Measurements from ENCODE around the gene AFF3. TPM values are rescaled to one million over a fixed set of nuclear protein-coding genes. Genes with fewer than 3 reads are reported as not detected.

AFF3 gene
- total and polyA plus RNA-seq, 9 donors = 2.4 to 7.2 (median 3.7) TPM

DNA sequence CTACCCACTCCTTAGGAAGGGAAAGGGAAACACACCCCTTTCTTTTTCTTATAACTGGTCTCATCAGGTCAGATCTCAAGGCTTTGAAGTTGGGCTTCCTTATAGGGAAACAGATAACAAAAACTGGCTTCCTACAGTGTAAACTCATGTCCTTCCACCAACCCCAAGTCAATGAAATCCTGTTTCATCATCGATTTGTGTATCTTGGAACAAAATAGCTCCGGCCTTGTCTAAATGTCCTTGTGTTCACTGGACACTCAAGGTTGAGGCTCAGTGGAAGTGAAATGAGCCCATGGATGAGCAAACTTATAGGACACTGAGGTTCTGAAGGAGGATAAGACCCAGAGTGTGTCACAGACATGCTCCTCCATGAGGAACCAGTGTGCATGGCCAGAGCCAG lies 496.4 kb downstream of the AFF3 start:
- DNase-seq = no peak
- Histone ChIP-seq H3K4me1 (ENCODE audit: control insufficient read depth, insufficient read depth, low read length) (peaks cover 23% of the 10 kb centered on the region), H3K9me3 (replicated peaks; ENCODE audit: control insufficient read depth, low read depth, low read length) (no peaks in the 10 kb centered on the region), H3K27ac (ENCODE audit: low read length) (no peak overlapping the region), H3K4me3 (ENCODE audit: low read length) (no peak overlapping the region), H3K27me3 (ENCODE audit: control insufficient read depth, insufficient read depth, low read length) (no peaks in the 10 kb centered on the region), H3K36me3 (ENCODE audit: control insufficient read depth, insufficient read depth, low read length) (no peaks in the 10 kb centered on the region)
- 100% methylated on average over 1 of the region's 2 CpGs for WGBS (ENCODE audit: insufficient coverage)

GRCh38 chr2:99644419-99644787 lies 498.0 kb downstream of the AFF3 start:
- Histone ChIP-seq H3K36me3 (ENCODE audit: control insufficient read depth, insufficient read depth, low read length) (no peaks in the 10 kb centered on the region), H3K4me3 (ENCODE audit: low read length) (no peak overlapping the region), H3K4me1 (ENCODE audit: control insufficient read depth, insufficient read depth, low read length) (peaks cover 31% of the 10 kb centered on the region), H3K27ac (ENCODE audit: low read length) (no peak overlapping the region), H3K9me3 (replicated peaks; ENCODE audit: control insufficient read depth, low read depth, low read length) (no peaks in the 10 kb centered on the region), H3K27me3 (ENCODE audit: control insufficient read depth, insufficient read depth, low read length) (no peaks in the 10 kb centered on the region)
- 83% methylated on average over 1 of the region's 5 CpGs for WGBS (ENCODE audit: insufficient coverage)
- DNase-seq = peak; percentile 65

- WGBS (ENCODE audit: insufficient coverage) = 66% methylated on average over 4 of the region's 9 CpGs
- H3K36me3 ChIP-seq (ENCODE audit: control insufficient read depth, insufficient read depth, low read length) = no peaks in the 10 kb centered on the region
- H3K4me1 ChIP-seq (ENCODE audit: control insufficient read depth, insufficient read depth, low read length) = peaks cover 31% of the 10 kb centered on the region
- H3K27ac ChIP-seq (ENCODE audit: low read length) = no peak overlapping the region
- no peaks in the 10 kb centered on the region for H3K9me3 ChIP-seq (replicated peaks; ENCODE audit: control insufficient read depth, low read depth, low read length)
- no peak overlapping the region for H3K4me3 ChIP-seq (ENCODE audit: low read length)
- no peaks in the 10 kb centered on the region for H3K27me3 ChIP-seq (ENCODE audit: control insufficient read depth, insufficient read depth, low read length)
- DNase-seq = no peak
Observed at GRCh38 chr2:99643787-99644418, 498.5 kb downstream of the AFF3 start.

GRCh38 chr2:99641999-99642398 lies 500.4 kb downstream of the AFF3 start:
- H3K27me3 ChIP-seq (ENCODE audit: control insufficient read depth, insufficient read depth, low read length) = no peaks in the 10 kb centered on the region
- peaks cover 37% of the 10 kb centered on the region for H3K4me1 ChIP-seq (ENCODE audit: control insufficient read depth, insufficient read depth, low read length)
- no peak for DNase-seq
- no peak overlapping the region for H3K4me3 ChIP-seq (ENCODE audit: low read length)
- no peaks in the 10 kb centered on the region for H3K36me3 ChIP-seq (ENCODE audit: control insufficient read depth, insufficient read depth, low read length)
- no peaks in the 10 kb centered on the region for H3K9me3 ChIP-seq (replicated peaks; ENCODE audit: control insufficient read depth, low read depth, low read length)
- no CpG with 5 or more reads among the region's 4 CpGs for WGBS (ENCODE audit: insufficient coverage)
- no peak overlapping the region for H3K27ac ChIP-seq (ENCODE audit: low read length)

DNA sequence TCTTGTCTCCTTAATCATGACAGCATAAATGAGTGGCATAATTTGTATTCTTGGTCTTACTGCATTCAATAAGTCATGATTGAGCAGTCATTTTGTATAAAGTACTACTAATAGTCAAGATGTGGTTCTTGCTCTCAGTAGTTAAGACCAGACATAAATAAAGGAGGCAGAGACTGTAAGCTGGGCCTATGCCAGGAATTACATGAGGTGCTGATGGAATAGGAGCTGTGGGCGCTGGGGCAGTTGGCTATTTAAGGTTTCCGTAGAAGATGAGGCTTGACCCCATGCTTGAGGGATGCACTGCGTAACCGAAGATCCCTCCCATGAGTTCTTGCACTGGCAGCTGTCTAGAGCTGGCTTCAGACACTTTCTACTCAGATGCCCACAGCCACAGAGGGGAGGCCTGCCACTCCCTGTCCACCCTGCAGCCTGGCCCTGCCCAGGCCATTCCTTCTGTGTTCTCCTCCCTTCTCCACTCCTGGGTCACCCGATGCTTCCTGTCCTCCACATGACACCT lies 501.7 kb downstream of the AFF3 start:
- H3K4me1 ChIP-seq (ENCODE audit: control insufficient read depth, insufficient read depth, low read length) = peaks cover 50% of the 10 kb centered on the region
- no peaks in the 10 kb centered on the region for H3K9me3 ChIP-seq (replicated peaks; ENCODE audit: control insufficient read depth, low read depth, low read length)
- WGBS (ENCODE audit: insufficient coverage) = 77% methylated on average over 4 of the region's 5 CpGs
- DNase-seq = peak; percentile 69
- no peak overlapping the region for H3K4me3 ChIP-seq (ENCODE audit: low read length)
- no peaks in the 10 kb centered on the region for H3K36me3 ChIP-seq (ENCODE audit: control insufficient read depth, insufficient read depth, low read length)
- no peaks in the 10 kb centered on the region for H3K27me3 ChIP-seq (ENCODE audit: control insufficient read depth, insufficient read depth, low read length)
- peak overlapping the region; percentile 42 for H3K27ac ChIP-seq (ENCODE audit: low read length)

GRCh38 chr2:99638791-99639190 lies 503.6 kb downstream of the AFF3 start:
- Histone ChIP-seq H3K4me1 (ENCODE audit: control insufficient read depth, insufficient read depth, low read length) (peaks cover 46% of the 10 kb centered on the region), H3K4me3 (ENCODE audit: low read length) (no peak overlapping the region), H3K27me3 (ENCODE audit: control insufficient read depth, insufficient read depth, low read length) (no peaks in the 10 kb centered on the region), H3K9me3 (replicated peaks; ENCODE audit: control insufficient read depth, low read depth, low read length) (no peaks in the 10 kb centered on the region), H3K36me3 (ENCODE audit: control insufficient read depth, insufficient read depth, low read length) (no peaks in the 10 kb centered on the region), H3K27ac (ENCODE audit: low read length) (no peak overlapping the region)
- WGBS (ENCODE audit: insufficient coverage) = 20% methylated on average over 1 of the region's 4 CpGs
- DNase-seq = no peak

- Histone ChIP-seq H3K4me3 (ENCODE audit: low read length) (no peak overlapping the region), H3K27ac (ENCODE audit: low read length) (no peak overlapping the region), H3K9me3 (replicated peaks; ENCODE audit: control insufficient read depth, low read depth, low read length) (peaks cover 2% of the 10 kb centered on the region), H3K4me1 (ENCODE audit: control insufficient read depth, insufficient read depth, low read length) (peaks cover 39% of the 10 kb centered on the region), H3K27me3 (ENCODE audit: control insufficient read depth, insufficient read depth, low read length) (no peaks in the 10 kb centered on the region), H3K36me3 (ENCODE audit: control insufficient read depth, insufficient read depth, low read length) (no peaks in the 10 kb centered on the region)
- WGBS (ENCODE audit: insufficient coverage) = no CpG with 5 or more reads among the region's 7 CpGs
- no peak for DNase-seq
Observed at GRCh38 chr2:99637159-99637697, 505.2 kb downstream of the AFF3 start.

- Histone ChIP-seq H3K9me3 (replicated peaks; ENCODE audit: control insufficient read depth, low read depth, low read length) (peaks cover 2% of the 10 kb centered on the region), H3K27me3 (ENCODE audit: control insufficient read depth, insufficient read depth, low read length) (no peaks in the 10 kb centered on the region), H3K36me3 (ENCODE audit: control insufficient read depth, insufficient read depth, low read length) (no peaks in the 10 kb centered on the region), H3K4me1 (ENCODE audit: control insufficient read depth, insufficient read depth, low read length) (peaks cover 39% of the 10 kb centered on the region), H3K4me3 (ENCODE audit: low read length) (no peak overlapping the region), H3K27ac (ENCODE audit: low read length) (peak overlapping the region; percentile 56)
- WGBS (ENCODE audit: insufficient coverage) = 21% methylated on average over 18 of the region's 19 CpGs
- DNase-seq = peak; percentile 87
Observed at GRCh38 chr2:99636144-99637034, 506.0 kb downstream of the AFF3 start.

GRCh38 chr2:99635710-99636109 lies 506.7 kb downstream of the AFF3 start:
- H3K4me3 ChIP-seq (ENCODE audit: low read length) = no peak overlapping the region
- WGBS (ENCODE audit: insufficient coverage) = 63% methylated on average over 2 of the region's 4 CpGs
- peaks cover 34% of the 10 kb centered on the region for H3K4me1 ChIP-seq (ENCODE audit: control insufficient read depth, insufficient read depth, low read length)
- H3K27ac ChIP-seq (ENCODE audit: low read length) = no peak overlapping the region
- H3K27me3 ChIP-seq (ENCODE audit: control insufficient read depth, insufficient read depth, low read length) = no peaks in the 10 kb centered on the region
- peaks cover 2% of the 10 kb centered on the region for H3K9me3 ChIP-seq (replicated peaks; ENCODE audit: control insufficient read depth, low read depth, low read length)
- no peaks in the 10 kb centered on the region for H3K36me3 ChIP-seq (ENCODE audit: control insufficient read depth, insufficient read depth, low read length)
- no peak for DNase-seq

- no peak for DNase-seq
- 100% methylated on average over 1 of the region's 2 CpGs for WGBS (ENCODE audit: insufficient coverage)
- H3K4me1 ChIP-seq (ENCODE audit: control insufficient read depth, insufficient read depth, low read length) = peaks cover 28% of the 10 kb centered on the region
- peaks cover 2% of the 10 kb centered on the region for H3K9me3 ChIP-seq (replicated peaks; ENCODE audit: control insufficient read depth, low read depth, low read length)
- H3K36me3 ChIP-seq (ENCODE audit: control insufficient read depth, insufficient read depth, low read length) = no peaks in the 10 kb centered on the region
- no peak overlapping the region for H3K27ac ChIP-seq (ENCODE audit: low read length)
- H3K4me3 ChIP-seq (ENCODE audit: low read length) = no peak overlapping the region
- H3K27me3 ChIP-seq (ENCODE audit: control insufficient read depth, insufficient read depth, low read length) = no peaks in the 10 kb centered on the region
Observed at GRCh38 chr2:99634234-99634633, 508.2 kb downstream of the AFF3 start.

All from muscle of leg (tissue), 11 donors.